Activated B cell treated with CpG ODN at 0.5 μM for 24 hours (primary cell): Measurements from ENCODE around the gene ATP1A1. TPM values are rescaled to one million over a fixed set of nuclear protein-coding genes. Genes with fewer than 3 reads are reported as not detected.
A peak's percentile ranks its signal among the peaks of the same experiment; 100 is the strongest.

Experiments used
- ATAC-seq: fragments of 200-7000 bp; cut with Tn5 transposase; one replicate; pipeline ENCODE4 v1.10.0; 2021; ENCODE audit warnings: low read depth, mild to moderate bottlenecking, moderate library complexity
- CTCF ChIA-PET: fragments of 350-600 bp; sonication (Branson Sonifier 250); formaldehyde crosslinking; loops from one replicate; lab custom pipeline; 2021; ENCODE audit warnings: antibody characterized with exemption; lab: Charles Lee
- POLR2A ChIA-PET: fragments of 350-600 bp; sonication (Branson Sonifier 250); formaldehyde crosslinking; loops from one replicate; lab custom pipeline; 2021; ENCODE audit warnings: antibody characterized with exemption; lab: Charles Lee
- DNase-seq: peaks from one replicate; pipeline ENCODE4 v3.0.0; 2022
- H3K27ac Mint-ChIP-seq: one replicate; pipeline ENCODE4 v1.8.0; 2020; ENCODE audit warnings: mixed read lengths
- H3K27me3 Mint-ChIP-seq: one replicate; pipeline ENCODE4 v1.8.0; 2021; ENCODE audit warnings: mixed read lengths
- H3K36me3 Mint-ChIP-seq: one replicate; pipeline ENCODE4 v1.8.0; 2021; ENCODE audit warnings: low read depth, mixed read lengths
- H3K4me1 Mint-ChIP-seq: one replicate; pipeline ENCODE4 v1.8.0; 2021; ENCODE audit warnings: mixed read lengths
- H3K4me3 Mint-ChIP-seq: one replicate; pipeline ENCODE4 v1.8.0; 2020; ENCODE audit warnings: mild to moderate bottlenecking, mixed read lengths
- H3K9me3 Mint-ChIP-seq: one replicate; pipeline ENCODE4 v1.8.0; 2020; ENCODE audit warnings: mixed read lengths
- CTCF ChIP-seq: fragments of 200-600 bp; IDR thresholded peaks from one replicate; pipeline ENCODE4 v1.8.0; 2022; ENCODE audit warnings: antibody characterized with exemption, mild to moderate bottlenecking
- intact Hi-C: fragments of 100-400 bp; cut with micrococcal nuclease; formaldehyde crosslinking; loops from one replicate; pipeline ENCODE4 v1.15.1; 2024
- total RNA-seq: library from RNA; stranded (reverse); gene quantifications from 2 replicates; pipeline ENCODE4 v1.2.3, GENCODE V29; 2022

Gene ATP1A1
- total RNA-seq, 1 donor from 2014 or later = 151 TPM

DNA sequence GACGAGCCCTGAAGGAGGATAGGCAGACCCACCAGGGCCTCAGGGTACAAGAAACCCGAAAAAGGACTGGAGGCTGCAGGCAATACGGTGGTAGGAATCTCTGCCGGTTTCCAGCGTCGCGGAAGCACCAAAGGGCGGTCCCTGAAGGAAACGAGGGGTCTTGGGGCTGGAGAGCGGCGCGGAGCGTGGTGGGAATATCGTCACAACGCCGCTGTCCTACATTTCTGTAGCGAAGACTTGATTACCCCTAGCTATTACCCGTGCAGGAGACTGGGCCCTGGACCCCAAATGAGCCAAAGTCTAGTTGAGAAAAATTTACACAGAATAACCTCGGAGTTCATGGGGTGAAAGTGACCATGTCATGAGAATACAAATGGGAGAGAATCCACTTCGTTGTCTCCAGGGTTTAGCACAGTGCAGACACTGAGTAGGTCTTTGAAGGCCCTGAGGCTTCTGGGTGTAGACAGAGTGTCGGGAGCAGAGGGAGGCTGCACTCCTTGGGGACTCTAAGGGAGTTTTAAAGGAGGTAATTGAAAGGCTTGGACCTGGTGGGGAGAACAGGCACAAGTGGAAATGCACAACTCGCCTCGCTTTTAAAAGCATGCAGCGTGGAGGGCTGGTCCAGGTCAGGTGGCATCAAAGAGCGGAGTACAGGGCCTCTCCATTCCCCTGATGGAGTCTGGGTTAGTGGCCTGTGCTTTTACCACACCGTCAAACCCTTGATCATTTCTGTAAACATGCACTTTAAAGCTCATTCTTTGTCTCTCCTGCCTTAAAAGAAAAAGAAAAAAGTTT lies 1.5 kb downstream of the ATP1A1 start:
- H3K9me3 Mint-ChIP-seq = no peaks in the 10 kb centered on the region
- POLR2A ChIA-PET = interaction anchor here (0.6 to 2.2 kb wide), 8 partner anchors 43 to 196 kb away, joined by 3 to 9 read pairs (median 6); partner anchors contain the start of gene CD58
- peaks cover 7% of the 10 kb centered on the region for H3K36me3 Mint-ChIP-seq
- intact Hi-C loops = loop anchor here (5.0 to 10.0 kb wide), 5 partner anchors 183 to 1288 kb away; partner anchors contain the start of genes MAN1A2 and TENT5C
- H3K27me3 Mint-ChIP-seq = peaks cover 2% of the 10 kb centered on the region
- CTCF ChIA-PET = interaction anchor here (1.6 kb wide), 1 partner anchor 129 kb away, joined by 3 read pairs; no protein-coding TSS in a partner anchor
- H3K27ac Mint-ChIP-seq = peak overlapping the region; percentile 94
- DNase-seq (no peak), ATAC-seq (no peak)
- peak overlapping the region; percentile 91 for H3K4me3 Mint-ChIP-seq
- TF ChIP-seq CTCF = no peak
- peaks cover 55% of the 10 kb centered on the region for H3K4me1 Mint-ChIP-seq

DNA sequence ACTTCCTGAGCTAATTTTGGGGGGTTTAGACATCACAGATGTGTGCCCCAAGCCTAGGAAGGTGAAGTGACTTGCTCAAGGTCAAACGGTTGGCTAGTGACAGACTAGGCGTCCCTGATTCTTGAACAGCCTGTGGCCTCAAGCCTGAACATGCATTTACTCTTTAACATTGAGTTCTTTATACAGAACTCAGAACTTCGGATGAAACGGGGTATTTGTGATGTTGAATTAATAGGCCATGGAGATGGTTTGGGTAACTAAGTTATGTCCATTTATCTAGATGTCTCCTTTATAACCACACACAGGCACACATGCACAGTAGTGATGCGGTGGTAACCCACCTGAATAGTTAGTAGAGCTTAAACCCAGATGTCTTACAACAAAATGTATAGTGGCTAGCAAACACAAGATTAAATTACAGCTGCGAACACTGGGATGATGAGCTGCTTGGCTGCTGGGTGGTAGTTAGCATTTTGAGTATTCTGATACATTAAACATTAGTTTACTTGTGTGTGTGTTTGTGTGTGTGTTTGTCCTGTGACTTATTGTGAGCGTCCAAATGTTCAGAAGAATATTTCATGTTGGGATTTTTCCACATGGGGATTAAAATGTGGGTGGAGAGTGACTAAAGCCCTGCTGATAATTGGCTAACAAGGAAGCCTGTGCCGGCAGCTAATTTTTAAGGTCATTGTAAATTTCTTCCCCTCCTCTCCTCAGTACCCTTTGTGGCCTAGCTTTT lies 2.3 kb downstream of the ATP1A1 start:
- peaks cover 62% of the 10 kb centered on the region for H3K4me1 Mint-ChIP-seq
- no peaks in the 10 kb centered on the region for H3K9me3 Mint-ChIP-seq
- H3K27me3 Mint-ChIP-seq = peaks cover 2% of the 10 kb centered on the region
- no peak for TF ChIP-seq CTCF
- peak overlapping the region; percentile 94 for H3K27ac Mint-ChIP-seq
- no peak for DNase-seq
- ATAC-seq = no peak
- intact Hi-C loops = loop anchor here (5.0 to 10.0 kb wide), 3 partner anchors 182 to 1229 kb away; partner anchors contain the start of genes MAN1A2 and TENT5C
- H3K4me3 Mint-ChIP-seq = peak overlapping the region; percentile 91
- CTCF ChIA-PET = interaction anchor here (1.0 to 1.6 kb wide), 3 partner anchors 9 to 236 kb away, joined by 3 to 9 read pairs (median 3); no protein-coding TSS in a partner anchor
- peaks cover 7% of the 10 kb centered on the region for H3K36me3 Mint-ChIP-seq
- POLR2A ChIA-PET = interaction anchor here (1.1 to 1.7 kb wide), 4 partner anchors 15 to 195 kb away, joined by 5 to 8 read pairs (median 5); partner anchors contain the start of gene CD58

DNA sequence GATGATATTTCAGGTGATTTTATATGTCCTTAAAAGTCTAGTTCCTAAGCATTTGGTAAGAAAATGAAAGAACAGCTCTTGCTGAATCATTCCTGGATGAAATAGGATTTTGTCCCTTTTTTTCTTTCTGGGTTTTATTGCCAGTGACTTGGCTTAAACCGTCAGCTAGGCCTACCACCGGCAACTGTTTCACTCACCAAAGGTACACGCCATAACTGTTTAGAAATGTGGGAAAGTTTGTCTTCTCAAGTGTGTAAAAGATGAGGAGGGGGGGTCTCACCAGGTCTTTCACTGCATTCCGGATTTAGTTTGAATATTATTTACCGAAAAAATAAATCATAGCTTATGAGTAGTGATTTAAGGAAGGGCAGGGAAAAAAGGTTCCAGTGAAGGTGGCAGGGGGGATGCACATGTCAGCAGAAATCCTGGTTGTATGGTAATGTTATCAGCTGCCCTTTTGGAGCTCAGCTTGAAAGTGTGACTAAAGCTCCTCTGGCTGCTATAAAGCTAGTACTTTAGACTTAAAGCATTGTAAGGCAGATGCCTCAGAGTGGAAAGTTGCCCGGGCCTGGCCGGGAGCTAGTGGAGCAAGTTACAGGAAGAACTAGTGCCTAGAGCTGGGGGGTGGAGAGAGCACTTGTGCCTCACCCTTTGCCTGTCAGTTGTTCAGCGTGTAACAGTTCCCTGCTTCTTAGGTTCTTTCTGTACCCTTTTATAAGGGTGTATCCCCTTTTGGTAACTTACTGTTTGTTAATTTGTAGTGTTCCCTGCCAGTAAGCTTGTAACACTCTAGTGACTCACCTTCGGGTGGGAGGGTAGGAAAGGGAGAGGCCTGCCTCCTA lies 3.1 kb downstream of the ATP1A1 start:
- ATAC-seq (no peak), DNase-seq (no peak)
- no peaks in the 10 kb centered on the region for H3K27me3 Mint-ChIP-seq
- H3K9me3 Mint-ChIP-seq = no peaks in the 10 kb centered on the region
- peak overlapping the region; percentile 94 for H3K27ac Mint-ChIP-seq
- POLR2A ChIA-PET = interaction anchor here (1.1 to 1.7 kb wide), 4 partner anchors 14 to 194 kb away, joined by 5 to 8 read pairs (median 5); partner anchors contain the start of gene CD58
- H3K4me1 Mint-ChIP-seq = peaks cover 70% of the 10 kb centered on the region
- intact Hi-C loops = loop anchor here (5.0 to 10.0 kb wide), 3 partner anchors 181 to 1229 kb away; partner anchors contain the start of genes MAN1A2 and TENT5C
- CTCF ChIA-PET = interaction anchor here (1.0 to 1.6 kb wide), 4 partner anchors 9 to 237 kb away, joined by 3 to 9 read pairs (median 4); no protein-coding TSS in a partner anchor
- H3K36me3 Mint-ChIP-seq = peaks cover 7% of the 10 kb centered on the region
- TF ChIP-seq CTCF = no peak
- H3K4me3 Mint-ChIP-seq = peak overlapping the region; percentile 91

GRCh38 chr1:116376729-116377086 lies 3.7 kb downstream of the ATP1A1 start:
- ChIA-PET CTCF (interaction anchor here (1.0 to 1.6 kb wide), 3 partner anchors 10 to 237 kb away, joined by 3 to 9 read pairs (median 5); no protein-coding TSS in a partner anchor), POLR2A (interaction anchor here (1.1 to 1.9 kb wide), 4 partner anchors 26 to 194 kb away, joined by 3 to 8 read pairs (median 6); partner anchors contain the start of gene CD58)
- no peaks in the 10 kb centered on the region for H3K27me3 Mint-ChIP-seq
- intact Hi-C loops = loop anchor here (5.0 to 10.0 kb wide), 3 partner anchors 181 to 1228 kb away; partner anchors contain the start of genes MAN1A2 and TENT5C
- H3K9me3 Mint-ChIP-seq = no peaks in the 10 kb centered on the region
- DNase-seq = no peak
- peak overlapping the region; percentile 94 for H3K27ac Mint-ChIP-seq
- peaks cover 7% of the 10 kb centered on the region for H3K36me3 Mint-ChIP-seq
- H3K4me3 Mint-ChIP-seq = peak overlapping the region; percentile 91
- no peak for TF ChIP-seq CTCF
- peaks cover 75% of the 10 kb centered on the region for H3K4me1 Mint-ChIP-seq
- ATAC-seq = no peak
